ENCODE results near the gene ALK. TPM values are rescaled to one million over a fixed set of nuclear protein-coding genes. Genes with fewer than 3 reads are reported as not detected.
A peak's percentile ranks its signal among the peaks of the same experiment; 100 is the strongest.
"Not testable (repeated sequence)": the region's sequence is repeated elsewhere in the genome, so short reads cannot be mapped to it uniquely, and the experiment has no call there.

Gene ALK
- total RNA-seq, 1 experiment from 2014 or later = 0.06 TPM

GRCh38 chr2:29844713-29845326, 76.6 kb downstream of the ALK start:
- DNase-seq (ENCODE audit: low read depth) = peak; percentile 78

- peak; percentile 50 for DNase-seq (ENCODE audit: low read depth)
Observed at GRCh38 chr2:29841386-29842004, 79.9 kb downstream of the ALK start.

- no peak for DNase-seq (ENCODE audit: low read depth)
Observed at GRCh38 chr2:29839306-29839705, 82.1 kb downstream of the ALK start.

DNA sequence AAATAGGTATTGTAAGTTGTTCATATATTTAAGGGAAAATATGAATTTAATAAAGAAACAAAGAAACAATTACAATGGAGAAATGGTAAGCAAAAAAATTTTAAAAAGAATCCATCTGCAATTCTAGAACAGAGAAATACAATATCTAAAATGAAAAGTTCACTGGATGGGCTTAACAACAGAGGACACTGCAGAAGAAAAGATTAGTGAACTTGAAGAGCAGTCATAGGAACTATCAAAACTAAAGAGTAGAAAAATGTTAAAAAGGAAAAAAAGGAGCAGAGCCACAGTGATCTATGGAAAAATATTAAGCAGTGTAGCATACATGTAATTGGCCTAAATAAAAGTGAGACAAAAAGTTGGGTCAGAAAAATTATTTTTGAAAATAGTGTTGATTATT, 83.5 kb downstream of the ALK start:
- DNase-seq (ENCODE audit: low read depth) = no peak

DNA sequence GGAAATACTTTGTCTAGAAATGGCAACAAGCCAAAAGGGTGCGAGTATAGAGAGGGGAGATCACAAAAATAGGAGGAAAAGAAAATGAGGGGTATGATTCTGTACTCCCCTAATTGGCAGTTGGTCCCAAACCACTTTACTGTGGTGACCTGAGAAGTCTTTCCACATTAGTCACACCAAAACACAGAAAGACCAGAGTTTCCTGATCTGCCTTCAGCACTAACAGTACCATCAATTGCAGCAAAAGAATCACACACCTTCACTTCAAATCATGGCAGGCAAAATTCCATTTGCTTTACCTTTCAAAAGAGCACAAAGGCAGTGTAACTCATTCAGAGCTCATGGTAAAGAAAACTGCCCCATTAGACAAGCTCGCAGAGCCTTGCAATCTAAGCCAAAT, 86.8 kb downstream of the ALK start:
- peak; percentile 44 for DNase-seq (ENCODE audit: low read depth)

DNA sequence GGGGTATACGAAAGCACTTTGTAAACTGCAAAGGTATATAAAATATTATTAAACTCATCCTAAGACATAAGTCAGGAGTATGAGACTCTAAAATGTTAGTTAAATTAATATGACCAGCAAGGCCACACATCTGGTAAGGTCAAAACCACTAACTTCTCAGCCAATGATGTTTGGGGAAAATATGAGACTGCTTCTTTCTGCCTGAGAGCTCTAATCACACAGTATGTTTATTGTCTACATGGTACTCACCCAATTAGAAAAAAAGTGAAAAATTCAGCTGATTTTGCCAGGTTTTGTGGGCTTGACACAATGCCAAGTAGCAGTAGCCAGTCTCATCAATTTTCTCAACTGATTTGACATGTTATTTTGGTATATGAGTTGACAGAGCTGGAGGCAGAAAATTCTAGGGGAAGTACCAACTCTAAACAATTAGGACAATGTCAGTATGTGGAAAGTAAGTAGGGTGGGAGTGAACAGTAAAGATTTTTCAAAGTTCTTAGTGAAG, 87.3 kb downstream of the ALK start:
- DNase-seq (ENCODE audit: low read depth) = no peak

DNA sequence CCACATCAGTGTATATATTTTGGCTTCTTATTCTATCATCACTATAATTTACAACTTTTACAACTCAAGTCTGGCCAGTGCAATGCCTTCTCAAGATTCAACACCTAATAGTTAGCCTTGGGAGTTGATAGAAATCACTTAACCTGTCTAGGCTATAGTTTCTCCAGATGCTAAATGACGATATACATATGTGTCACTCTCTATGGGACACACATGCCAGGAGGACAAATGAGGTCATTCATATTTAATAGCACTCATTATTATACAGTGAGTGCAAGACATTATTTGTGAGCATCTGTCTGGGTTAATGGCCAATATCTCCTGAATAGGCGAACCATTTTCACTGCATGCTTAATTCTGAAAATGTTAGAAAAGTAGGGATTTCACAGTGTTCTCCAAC, 89.8 kb downstream of the ALK start:
- DNase-seq (ENCODE audit: low read depth) = no peak

- no peak for DNase-seq (ENCODE audit: low read depth)
Observed at GRCh38 chr2:29829841-29830240, 91.5 kb downstream of the ALK start.

GRCh38 chr2:29824145-29824544, 97.2 kb downstream of the ALK start:
- not testable (repeated sequence) for DNase-seq (ENCODE audit: low read depth)

DNA sequence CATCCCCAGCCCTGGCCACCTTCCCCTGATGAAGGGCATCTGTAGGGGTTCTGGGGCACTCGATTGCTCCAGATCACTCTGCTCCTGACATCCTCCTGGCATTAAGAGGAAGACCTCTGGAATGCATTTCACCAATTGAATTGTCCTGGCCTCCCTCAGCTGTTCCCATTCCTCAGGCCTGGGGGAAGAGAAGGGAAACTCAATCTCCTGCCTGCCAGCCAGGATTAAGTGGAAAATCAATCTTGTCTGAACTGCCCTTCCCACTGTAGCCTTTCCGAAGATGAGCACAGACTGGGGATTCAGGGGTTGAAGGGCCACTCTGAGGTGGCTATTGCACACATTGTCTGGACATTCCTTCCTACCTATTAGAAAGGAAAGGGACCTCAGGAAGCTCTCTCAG, 99.8 kb downstream of the ALK start:
- no peak for DNase-seq (ENCODE audit: low read depth)

- no peak for DNase-seq (ENCODE audit: low read depth)
Observed at GRCh38 chr2:29819570-29819969, 101.8 kb downstream of the ALK start.

- DNase-seq (ENCODE audit: low read depth) = no peak
Observed at GRCh38 chr2:29817801-29818680, 103.3 kb downstream of the ALK start.

GRCh38 chr2:29817299-29817698, 104.1 kb downstream of the ALK start:
- DNase-seq (ENCODE audit: low read depth) = no peak

DNA sequence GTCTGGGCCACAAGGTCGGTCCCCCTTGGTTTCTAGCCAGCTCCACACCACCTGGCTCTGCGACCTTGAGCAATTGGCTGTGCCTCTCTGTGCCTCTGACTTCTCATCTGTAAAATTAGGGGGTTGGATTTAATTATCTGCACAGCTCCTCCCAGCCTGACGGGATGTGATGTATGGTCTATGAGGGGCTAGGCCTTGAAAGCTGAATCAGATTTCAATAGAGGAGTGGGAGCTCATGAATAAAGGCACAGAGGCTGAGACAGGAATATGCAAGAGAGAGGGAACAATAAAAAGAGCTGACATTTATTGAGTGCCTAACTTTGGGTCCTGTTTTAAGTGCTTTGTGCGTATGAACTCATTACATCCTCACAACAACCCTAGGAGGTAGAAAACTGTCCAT, 104.7 kb downstream of the ALK start:
- no peak for DNase-seq (ENCODE audit: low read depth)

DNA sequence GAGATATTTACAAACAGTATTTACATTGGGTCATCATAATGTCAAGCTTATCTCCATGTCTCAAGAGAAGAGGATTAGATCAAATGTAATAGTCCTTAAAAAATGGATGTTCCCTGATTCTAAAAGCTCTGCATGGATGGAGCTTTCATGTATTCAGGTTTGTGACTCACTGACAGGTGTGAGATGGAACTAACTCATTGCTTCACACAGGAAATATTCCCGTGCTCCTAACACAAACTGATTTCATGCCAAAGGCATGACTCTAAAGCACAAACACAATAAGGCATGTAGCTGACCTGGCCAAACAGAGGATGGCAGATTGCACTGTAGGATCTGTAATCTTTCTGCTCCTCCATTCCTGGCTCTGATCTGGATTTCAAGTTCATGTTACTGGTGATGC, 110.0 kb downstream of the ALK start:
- peak; percentile 52 for DNase-seq (ENCODE audit: low read depth)

- peak; percentile 15 for DNase-seq (ENCODE audit: low read depth)
Observed at GRCh38 chr2:29810956-29811355, 110.4 kb downstream of the ALK start.

GRCh38 chr2:29808321-29808720, 113.1 kb downstream of the ALK start:
- DNase-seq (ENCODE audit: low read depth) = no peak

- no peak for DNase-seq (ENCODE audit: low read depth)
Observed at GRCh38 chr2:29807082-29807481, 114.3 kb downstream of the ALK start.

- no peak for DNase-seq (ENCODE audit: low read depth)
Observed at GRCh38 chr2:29806461-29806860, 114.9 kb downstream of the ALK start.

DNA sequence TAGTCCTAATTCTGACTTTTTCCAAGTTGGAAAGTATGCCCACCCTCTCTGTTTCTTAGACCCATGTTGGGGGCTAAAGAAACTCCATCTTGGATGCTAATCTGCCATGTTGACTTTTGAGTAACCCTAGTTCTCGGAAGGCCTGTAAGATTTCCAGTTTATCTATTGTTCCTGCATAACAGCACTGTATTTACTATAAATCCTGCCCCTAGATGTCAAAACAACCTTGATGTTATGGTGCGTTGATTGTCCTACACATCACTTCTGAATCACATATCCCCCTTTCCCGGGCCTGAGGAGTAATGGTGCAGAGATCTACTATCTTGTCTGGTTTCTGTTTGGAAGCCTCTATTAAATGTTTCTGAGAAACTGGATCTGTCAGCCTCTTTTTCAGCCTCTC, 116.7 kb downstream of the ALK start:
- DNase-seq (ENCODE audit: low read depth) = no peak

DNA sequence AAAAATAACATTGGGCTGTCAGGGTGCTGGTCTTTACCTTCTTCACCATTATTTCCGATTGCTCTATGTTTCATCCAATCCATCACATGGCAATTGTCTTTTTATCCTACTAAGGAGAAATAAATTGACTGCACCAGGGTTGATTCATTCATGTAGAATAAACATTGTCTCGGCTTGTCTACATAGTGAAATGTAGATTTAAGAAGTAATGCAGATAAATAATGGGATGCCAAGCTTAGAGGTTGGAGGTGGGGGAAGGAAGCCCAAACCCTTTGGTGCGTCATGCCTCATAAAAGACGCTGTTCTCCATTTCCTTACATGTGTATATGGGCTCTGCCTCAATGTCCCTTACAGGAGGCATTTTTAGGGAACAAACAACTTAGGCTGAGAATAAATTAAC, 117.8 kb downstream of the ALK start:
- no peak for DNase-seq (ENCODE audit: low read depth)

- no peak for DNase-seq (ENCODE audit: low read depth)
Observed at GRCh38 chr2:29802986-29803385, 118.4 kb downstream of the ALK start.

All from HT1080 (cell line).